ENCODE data around the gene C1orf87. TPM values are rescaled to one million over a fixed set of nuclear protein-coding genes. Genes with fewer than 3 reads are reported as not detected.

Gene C1orf87
- total RNA-seq, 1 experiment from 2014 or later, result 0.33 TPM

DNA sequence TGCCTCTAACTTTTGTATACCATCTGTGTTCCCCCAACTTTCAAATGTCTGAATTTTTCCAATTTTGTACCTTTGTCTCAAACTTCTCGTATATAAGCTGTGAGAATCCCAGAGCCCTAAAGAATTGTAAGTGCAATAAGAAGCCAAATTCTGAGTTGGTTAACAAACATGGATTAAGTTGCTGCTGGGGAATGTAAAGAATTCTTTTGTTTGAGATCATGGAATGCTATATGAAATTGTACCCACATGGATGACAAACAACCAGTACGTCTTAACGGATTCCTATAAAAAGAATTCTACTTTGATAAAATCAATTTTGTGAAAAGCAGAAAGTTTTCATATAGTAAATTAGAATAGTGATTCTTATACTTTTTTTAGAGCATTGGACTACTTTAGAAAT lies 74.6 kb downstream of the C1orf87 start:
- Histone ChIP-seq H3K23ac (ENCODE audit: insufficient read length, low read depth, low read length) (no peak overlapping the region), H3K18ac (ENCODE audit: insufficient read length, low read depth, low read length) (no peak overlapping the region), H3K4me1 (ENCODE audit: insufficient read depth, low read length) (no peaks in the 10 kb centered on the region; the same call in 1 of the 2 replicates), H3K56ac (ENCODE audit: insufficient read length, low read depth, low read length) (no peak overlapping the region), H3K9ac (ENCODE audit: extremely low read depth, insufficient read length, low read length) (no peak overlapping the region), H2AFZ (ENCODE audit: low read length) (no peak overlapping the region), H2BK12ac (ENCODE audit: insufficient read length, low read depth, low read length) (no peak overlapping the region), H3K14ac (ENCODE audit: insufficient read depth, low read length) (no peak overlapping the region), H3K79me1 (ENCODE audit: insufficient read depth, low read depth, low read length, poor library complexity, severe bottlenecking) (no peaks in the 10 kb centered on the region), H4K91ac (ENCODE audit: insufficient read length, low read depth, low read length) (no peak overlapping the region), H3T11ph (ENCODE audit: low read length) (no peak overlapping the region), H3K27ac (ENCODE audit: insufficient read length, low read depth, low read length) (no peak overlapping the region), H3K79me2 (ENCODE audit: insufficient read depth, low read length) (no peaks in the 10 kb centered on the region), H2BK15ac (ENCODE audit: low read depth, low read length) (no peak overlapping the region), H4K5ac (ENCODE audit: insufficient read length, low read depth, low read length) (no peak overlapping the region), H3K4ac (ENCODE audit: low read depth, low read length) (no peak overlapping the region), H2AK5ac (ENCODE audit: insufficient read length, low read length) (no peak overlapping the region), H2BK120ac (ENCODE audit: low read depth, low read length, poor library complexity, severe bottlenecking) (no peak overlapping the region), H2BK5ac (ENCODE audit: insufficient read length, low read length) (no peak overlapping the region), H3K23me2 (ENCODE audit: insufficient read length, low read depth, low read length, poor library complexity, severe bottlenecking) (no peaks in the 10 kb centered on the region), H3K27me3 (ENCODE audit: insufficient read depth, low read length) (no peaks in the 10 kb centered on the region), H4K20me1 (ENCODE audit: control insufficient read depth, insufficient read depth, insufficient read length) (no peaks in the 10 kb centered on the region), H3K4me2 (ENCODE audit: insufficient read depth, insufficient read length, low read length) (no peak overlapping the region), H2BK20ac (ENCODE audit: low read depth, low read length, poor library complexity, severe bottlenecking) (no peak overlapping the region), H4K8ac (replicated peaks; ENCODE audit: insufficient read length, low read depth, low read length) (no peak overlapping the region), H3K9me3 (ENCODE audit: control insufficient read depth, low read depth, low read length) (no peaks in the 10 kb centered on the region)
- no CpG with 5 or more reads among the region's 3 CpGs for WGBS (ENCODE audit: extremely low coverage, insufficient read length, low lambda C conversion rate)
- 0 out of 7 replicates have a peak overlapping the region, but pooled peaks of 1 of the 3 experiments have one; percentile 13 for H3K27ac Mint-ChIP-seq
- no peak overlapping the region for H3K4me3 Mint-ChIP-seq
- H3K27me3 Mint-ChIP-seq (ENCODE audit: low read depth), result no peaks in the 10 kb centered on the region
- DNase-seq, result no peak
- no peaks in the 10 kb centered on the region for H3K36me3 Mint-ChIP-seq (ENCODE audit: insufficient read depth in 1 of 3, low read depth in 3 of 3)
- peaks cover 28 to 33% of the 10 kb centered on the region in 2 experiments for H3K4me1 Mint-ChIP-seq
- no peaks in the 10 kb centered on the region for H3K9me3 Mint-ChIP-seq
- TF ChIP-seq CTCF (conservative IDR thresholded peaks at IDR 0.05), result no peak
